SK-N-SH (cell line): ENCODE results near the gene SCN8A. TPM values are rescaled to one million over a fixed set of nuclear protein-coding genes. Genes with fewer than 3 reads are reported as not detected.

Experiments used
- CTCF ChIA-PET: fragments of 300-600, 350-600 bp; formaldehyde crosslinking; extraction: SDS; loops from one replicate; lab custom pipeline; 2021; lab: Yijun Ruan, JAX
- POLR2A ChIA-PET: fragments of 350-600 bp; sonication (Branson Sonifier 250); formaldehyde crosslinking; extraction: SDS; loops from one replicate; lab custom pipeline; 2020; ENCODE audit warnings: antibody characterized with exemption, inconsistent platforms; lab: Yijun Ruan, JAX
- DNase-seq: peaks from one replicate; pipeline ENCODE4 v3.0.0; 2012
- H2AFZ ChIP-seq: fragments of 200-600 bp; sonication (generic); 2 replicates; pipeline ENCODE4 v1.8.1; 2016; ENCODE audit warnings: antibody characterized with exemption, mild to moderate bottlenecking, low read depth
- H3F3A ChIP-seq: fragments of 200-600 bp; sonication (generic); replicated peaks from 2 replicates; pipeline ENCODE3; 2016; ENCODE audit warnings: antibody characterized with exemption, mild to moderate bottlenecking; ENCODE audit not compliant: insufficient read depth
- H3K27ac ChIP-seq, 2 experiments: fragments of 200-500 bp in 1 of 2; fragments of 200-600 bp in 1 of 2; sonication (Bioruptor generic) in 1 of 2; sonication (generic), shearing (Covaris generic) in 1 of 2; 2 replicates each; pipeline versions ENCODE4 v1.5.1 to v1.6.1; 2014 to 2016; ENCODE audit warnings: low read depth in 2 of 2, inconsistent platforms in 1 of 2, low read length in 1 of 2, mild to moderate bottlenecking in 1 of 2, mixed read lengths in 1 of 2
- H3K27me3 ChIP-seq: fragments of 200-600 bp; sonication (generic), shearing (Covaris generic); 2 replicates; pipeline ENCODE4 v1.6.1; 2016; ENCODE audit warnings: mixed run types; ENCODE audit not compliant: insufficient read depth
- H3K36me3 ChIP-seq, 2 experiments: fragments of 200-500 bp in 1 of 2; fragments of 200-600 bp in 1 of 2; sonication (Bioruptor generic) in 1 of 2; sonication (generic) in 1 of 2; replicated peaks in 1 of 2; 2 replicates each; pipeline versions ENCODE3 to v1.5.1; 2014 to 2016; ENCODE audit warnings: low read length in 1 of 2, mild to moderate bottlenecking in 1 of 2; ENCODE audit not compliant: insufficient read depth in 2 of 2, control insufficient read depth in 1 of 2
- H3K4me1 ChIP-seq, 2 experiments: fragments of 200-500 bp in 1 of 2; fragments of 200-600 bp in 1 of 2; sonication (Bioruptor generic) in 1 of 2; sonication (generic), shearing (Covaris generic) in 1 of 2; 2 replicates each; pipeline versions ENCODE4 v1.5.1 to v1.6.1; 2014 to 2016; ENCODE audit warnings: low read depth in 1 of 2, low read length in 1 of 2, mixed run types in 1 of 2; ENCODE audit not compliant: insufficient read depth in 2 of 2, control insufficient read depth in 1 of 2
- H3K4me2 ChIP-seq: fragments of 200-600 bp; sonication (generic), shearing (Covaris generic); 2 replicates; pipeline ENCODE4 v1.6.1; 2017; ENCODE audit warnings: mixed run types
- H3K4me3 ChIP-seq, 2 experiments: fragments of 200-500 bp in 1 of 2; fragments of 200-600 bp in 1 of 2; sonication (Bioruptor generic) in 1 of 2; sonication (generic), shearing (Covaris generic) in 1 of 2; 2 replicates each; pipeline versions ENCODE4 v1.5.1 to v1.8.1; 2014 to 2016; ENCODE audit warnings: low read depth in 2 of 2, inconsistent platforms in 1 of 2, low read length in 1 of 2, mild to moderate bottlenecking in 1 of 2, mixed read lengths in 1 of 2, moderate library complexity in 1 of 2
- H3K79me2 ChIP-seq: fragments of 200-600 bp; sonication (generic); 2 replicates; pipeline ENCODE4 v1.8.1; 2017; ENCODE audit warnings: mild to moderate bottlenecking; ENCODE audit not compliant: insufficient read depth
- H3K9ac ChIP-seq: fragments of 200-600 bp; sonication (generic); 2 replicates; pipeline ENCODE4 v1.6.1; 2017; ENCODE audit warnings: mixed run types
- H3K9me2 ChIP-seq: fragments of 200-600 bp; sonication (generic); 2 replicates; pipeline ENCODE4 v1.6.1; 2017; ENCODE audit warnings: mixed run types
- H3K9me3 ChIP-seq: fragments of 200-600 bp; sonication (generic); 2 replicates; pipeline ENCODE4 v1.6.1; 2017; ENCODE audit warnings: mixed run types, mild to moderate bottlenecking, moderate library complexity
- H4K20me1 ChIP-seq: fragments of 200-600 bp; sonication (generic); 2 replicates; pipeline ENCODE4 v1.6.1; 2017; ENCODE audit warnings: mild to moderate bottlenecking, mixed run types; ENCODE audit not compliant: insufficient read depth
- CTCF ChIP-seq: fragments of 200-600 bp; sonication (generic); IDR thresholded peaks from 2 replicates; pipeline ENCODE4 v1.6.1; 2017; ENCODE audit warnings: antibody characterized with exemption, mild to moderate bottlenecking, moderate library complexity
- FOXJ3 ChIP-seq: sonication (generic); formaldehyde crosslinking; IDR thresholded peaks from 2 replicates; pipeline ENCODE4 v1.5.1; 2020; ENCODE audit warnings: mild to moderate bottlenecking, missing genetic modification reagents
- GATA2 ChIP-seq: sonication (generic); formaldehyde crosslinking; IDR thresholded peaks from 2 replicates; pipeline ENCODE4 v1.5.0; 2020; ENCODE audit warnings: mild to moderate bottlenecking, missing genetic modification reagents
- JUND ChIP-seq: IDR thresholded peaks from 2 replicates; pipeline ENCODE4 v1.4.0; 2012
- MAX ChIP-seq: IDR thresholded peaks from 2 replicates; pipeline ENCODE4 v1.4.0; 2012; ENCODE audit warnings: low read depth
- NRF1 ChIP-seq: IDR thresholded peaks from 2 replicates; pipeline ENCODE4 v1.6.1; 2012; ENCODE audit warnings: low read depth, mild to moderate bottlenecking, low read length
- RCOR1 ChIP-seq: fragments of 150-350 bp; IDR thresholded peaks from 2 replicates; pipeline ENCODE4 v1.6.1; 2017; ENCODE audit warnings: antibody characterized with exemption, low read length
- REST ChIP-seq: IDR thresholded peaks from 2 replicates; pipeline ENCODE4 v1.6.1; 2012; ENCODE audit warnings: mild to moderate bottlenecking, low read depth, low read length, moderate library complexity
- RFX5 ChIP-seq: IDR thresholded peaks from 2 replicates; pipeline ENCODE4 v1.6.1; 2012; ENCODE audit warnings: mild to moderate bottlenecking, improper control_type of control experiment, low read length
- SIN3A ChIP-seq: IDR thresholded peaks from 2 replicates; pipeline ENCODE4 v1.6.1; 2012; ENCODE audit warnings: low read depth, mild to moderate bottlenecking, low read length, moderate library complexity, borderline replicate concordance
- SMC3 ChIP-seq: IDR thresholded peaks from 2 replicates; pipeline ENCODE4 v1.6.1; 2012; ENCODE audit warnings: low read depth, low read length, improper control_type of control experiment
- TAF1 ChIP-seq: IDR thresholded peaks from 2 replicates; pipeline ENCODE4 v1.6.1; 2012; ENCODE audit warnings: low read depth, mild to moderate bottlenecking, low read length, moderate library complexity, borderline replicate concordance
- TEAD4 ChIP-seq: IDR thresholded peaks from 2 replicates; pipeline ENCODE4 v1.4.0; 2012; ENCODE audit warnings: mild to moderate bottlenecking, borderline replicate concordance; ENCODE audit not compliant: insufficient read depth
- ZBTB33 ChIP-seq: IDR thresholded peaks from 2 replicates; pipeline ENCODE4 v1.4.0; 2012; ENCODE audit warnings: low read depth, borderline replicate concordance
- polyA plus RNA-seq, 3 experiments: library from polyadenylated mRNA; depleted of rRNA; stranded (reverse); fragments of >200 nt; gene quantifications; 2 replicates each; pipeline ENCODE4 v1.2.3, GENCODE V29; 2012

SCN8A gene
- polyA plus RNA-seq, 1 of the 3 experiments (the other 2 are of a cell fraction) = 7.1 TPM

- Histone ChIP-seq H3K9me2 (no peaks in the 10 kb centered on the region), H3K9ac (no peak overlapping the region), H3K9me3 (no peaks in the 10 kb centered on the region), H4K20me1 (no peaks in the 10 kb centered on the region), H3F3A (peaks cover 7% of the 10 kb centered on the region), H3K4me2 (no peak overlapping the region), H2AFZ (no peak overlapping the region), H3K4me3 (no peak overlapping the region), H3K79me2 (no peaks in the 10 kb centered on the region), H3K4me1 (no peaks in the 10 kb centered on the region), H3K27ac (no peak overlapping the region), H3K36me3 (peaks cover 14 to 41% of the 10 kb centered on the region in 2 experiments), H3K27me3 (no peaks in the 10 kb centered on the region)
- POLR2A ChIA-PET = no interaction called here
- CTCF ChIA-PET = interaction anchor here (0.6 kb wide), 1 partner anchor 578 kb away, joined by 3 read pairs; no protein-coding TSS in a partner anchor
- TF ChIP-seq MAX (no peak), GATA2 (CRISPR knock-in tag) (no peak), RCOR1 (no peak), RFX5 (no peak), NRF1 (no peak), ZBTB33 (no peak), CTCF (no peak), FOXJ3 (CRISPR knock-in tag) (no peak), TEAD4 (no peak), SMC3 (no peak), TAF1 (no peak), SIN3A (no peak), JUND (no peak), REST (no peak)
- no peak for DNase-seq
These were observed 109.9 kb downstream of the SCN8A start for GRCh38 chr12:51700887-51701286.
